ENCODE results near the gene TIMP2.

GRCh38 chr17:78946631-78947030 lies 21.4 kb upstream of the TIMP2 start:
- TF ChIP-seq CTCF (conservative IDR thresholded peaks at IDR 0.05; ENCODE audit: low read depth, low read length) (no peak), EZH2 (IDR thresholded peaks at IDR 0.05; ENCODE audit: borderline replicate concordance, low read depth, low read length, poor library complexity, severe bottlenecking) (no peak)

All from A673 (cell line).